Stimulated activated CD8-positive, alpha-beta memory T cell treated with anti-CD3 and anti-CD28 coated beads, Interleukin-12 subunit alpha, Interleukin-12 subunit beta, amount 100 ng/mL, for 4 hours (primary cell): ENCODE measurements around the gene DHX16.
A peak's percentile ranks its signal among the peaks of the same experiment; 100 is the strongest.
"Not testable (repeated sequence)": the region's sequence is repeated elsewhere in the genome, so short reads cannot be mapped to it uniquely, and the experiment has no call there.

ENCODE experiments used
- DNase-seq: peaks from one replicate; pipeline ENCODE4 v3.0.0-alpha.2; 2020; ENCODE audit warnings: low read depth

The DHX16 gene

DNA sequence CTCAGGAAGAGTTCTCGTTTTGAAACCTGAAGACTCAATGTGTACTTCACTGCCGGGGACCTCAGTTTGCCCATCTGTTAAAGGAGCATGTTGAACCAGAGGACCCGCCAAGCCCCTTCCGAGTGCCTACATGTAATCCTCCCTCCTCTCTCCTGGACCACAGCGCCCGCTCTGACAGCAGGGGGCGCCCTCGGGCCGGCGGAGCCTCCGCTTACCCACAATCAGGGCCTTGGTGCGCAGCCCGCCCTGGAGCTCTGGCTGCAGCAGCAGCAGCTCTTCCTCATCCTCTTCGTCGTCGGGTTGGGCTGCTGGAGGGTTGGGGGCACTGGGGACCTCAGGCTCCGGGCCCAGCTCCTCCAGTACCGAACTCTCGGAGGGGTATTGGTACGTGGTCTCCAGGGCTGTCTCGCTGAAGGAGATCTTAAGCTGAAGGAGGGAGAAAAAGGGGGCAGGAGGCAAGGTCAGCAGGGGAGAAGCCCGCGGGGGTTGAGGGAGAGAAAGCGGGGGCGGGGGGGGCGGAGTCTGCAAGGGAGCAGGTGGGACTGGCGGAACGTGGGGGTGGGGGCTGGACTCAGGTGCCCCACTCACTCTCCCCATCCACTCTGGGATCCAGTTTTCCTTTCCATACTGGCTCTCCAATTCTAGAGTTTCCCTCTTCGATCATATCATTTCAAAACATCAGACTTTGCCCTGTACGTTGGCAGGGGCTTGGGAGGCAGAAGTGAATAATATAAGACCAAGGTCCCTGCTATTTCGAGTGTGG lies 6.3 kb upstream of the DHX16 start:
- DNase-seq = peak; percentile 85

DNA sequence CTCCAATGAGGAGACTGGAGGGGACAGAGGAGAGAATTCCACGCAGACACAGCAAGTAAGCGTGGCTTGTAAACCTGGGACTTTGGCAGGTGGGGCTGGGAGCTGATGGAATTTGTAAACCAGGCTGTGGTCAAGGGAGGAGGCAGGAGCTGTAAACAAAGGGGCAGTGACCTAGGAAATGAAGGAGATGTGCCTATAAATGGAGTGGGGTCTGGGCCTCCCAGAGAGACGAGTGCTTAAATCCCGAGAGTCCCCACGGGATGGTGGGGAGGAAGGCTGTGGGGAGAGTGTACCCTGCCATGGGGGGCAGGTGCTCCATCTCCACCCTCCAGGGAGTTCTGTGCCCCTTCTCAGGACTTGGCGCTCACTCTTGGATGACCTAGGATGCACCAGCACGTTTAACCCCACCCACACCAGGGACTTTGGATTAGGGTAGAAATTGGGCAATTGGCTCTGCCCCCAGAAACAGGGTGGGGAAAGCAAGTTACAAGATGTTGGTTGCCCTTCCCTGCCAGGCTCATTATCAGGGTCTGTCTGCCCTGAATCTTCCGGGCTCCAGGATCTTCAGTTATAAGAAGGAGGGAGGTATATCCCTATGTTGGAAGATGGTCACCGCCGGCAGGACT lies 4.0 kb upstream of the DHX16 start:
- no peak for DNase-seq

GRCh38 chr6:30670760-30671527 lies 1.9 kb downstream of the DHX16 start:
- no peak for DNase-seq

GRCh38 chr6:30666300-30666699 lies 6.5 kb downstream of the DHX16 start:
- DNase-seq = peak; percentile 38

DNA sequence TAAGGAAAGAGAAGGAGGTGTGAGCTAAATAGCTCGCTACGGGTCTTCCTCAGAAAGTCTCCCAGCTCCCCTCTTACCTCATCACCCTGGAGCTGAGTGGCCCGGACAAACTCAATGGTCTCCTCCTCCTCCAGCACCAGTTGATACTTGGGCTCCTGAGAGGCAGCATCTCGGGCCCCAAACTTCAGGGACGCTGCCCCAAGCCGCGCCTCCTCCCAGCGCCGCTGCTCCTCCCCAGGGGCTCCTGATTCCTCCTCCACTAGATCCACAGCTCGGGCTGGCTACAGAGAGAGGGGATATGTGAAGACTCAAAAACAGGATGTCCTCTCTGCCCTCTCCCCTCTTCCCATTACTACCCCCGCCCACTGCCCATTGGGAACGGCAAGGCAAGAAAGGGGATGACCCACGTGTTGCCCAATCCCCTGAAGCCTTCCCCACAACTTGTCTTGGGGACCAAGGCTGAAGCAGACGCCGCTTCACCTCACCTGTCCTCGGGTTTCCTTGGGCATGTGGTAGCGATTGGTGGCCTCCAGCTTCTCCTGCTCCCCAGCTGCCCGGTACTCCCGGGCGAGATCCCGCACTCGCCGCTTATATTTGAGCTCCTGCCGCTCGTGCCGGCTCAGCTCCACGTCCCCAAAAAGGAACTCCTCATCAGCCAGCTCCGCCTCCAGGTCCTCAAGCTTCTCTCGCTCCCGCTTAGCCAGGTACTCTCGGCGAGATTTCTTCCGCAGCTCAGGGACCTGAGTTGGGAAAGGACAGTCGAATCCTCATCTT lies 7.6 kb downstream of the DHX16 start:
- DNase-seq = no peak

- not testable (repeated sequence) for DNase-seq
These were observed 14.9 kb downstream of the DHX16 start for GRCh38 chr6:30657922-30658321.

- DNase-seq = no peak
These were observed 15.4 kb downstream of the DHX16 start for GRCh38 chr6:30657454-30657853.

- no peak for DNase-seq
These were observed 16.3 kb downstream of the DHX16 start for GRCh38 chr6:30656513-30656912.

DNA sequence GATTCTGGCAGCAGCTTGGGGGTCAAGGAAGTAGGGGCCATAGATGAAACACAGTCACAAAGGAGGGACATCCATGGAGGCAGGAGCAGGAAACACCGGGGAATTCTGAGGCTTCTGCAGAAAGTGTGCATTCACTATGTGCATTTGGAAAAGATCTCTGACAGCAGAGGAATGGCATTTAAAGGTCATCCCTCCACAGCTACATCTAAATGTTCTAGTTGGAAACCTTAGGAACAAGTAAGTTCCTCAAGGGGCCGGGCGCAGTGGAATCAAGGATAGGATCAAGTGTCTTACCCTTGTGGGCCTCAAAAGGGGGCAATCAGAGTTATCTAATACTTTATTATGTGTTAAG lies 17.1 kb downstream of the DHX16 start:
- DNase-seq = no peak

DNA sequence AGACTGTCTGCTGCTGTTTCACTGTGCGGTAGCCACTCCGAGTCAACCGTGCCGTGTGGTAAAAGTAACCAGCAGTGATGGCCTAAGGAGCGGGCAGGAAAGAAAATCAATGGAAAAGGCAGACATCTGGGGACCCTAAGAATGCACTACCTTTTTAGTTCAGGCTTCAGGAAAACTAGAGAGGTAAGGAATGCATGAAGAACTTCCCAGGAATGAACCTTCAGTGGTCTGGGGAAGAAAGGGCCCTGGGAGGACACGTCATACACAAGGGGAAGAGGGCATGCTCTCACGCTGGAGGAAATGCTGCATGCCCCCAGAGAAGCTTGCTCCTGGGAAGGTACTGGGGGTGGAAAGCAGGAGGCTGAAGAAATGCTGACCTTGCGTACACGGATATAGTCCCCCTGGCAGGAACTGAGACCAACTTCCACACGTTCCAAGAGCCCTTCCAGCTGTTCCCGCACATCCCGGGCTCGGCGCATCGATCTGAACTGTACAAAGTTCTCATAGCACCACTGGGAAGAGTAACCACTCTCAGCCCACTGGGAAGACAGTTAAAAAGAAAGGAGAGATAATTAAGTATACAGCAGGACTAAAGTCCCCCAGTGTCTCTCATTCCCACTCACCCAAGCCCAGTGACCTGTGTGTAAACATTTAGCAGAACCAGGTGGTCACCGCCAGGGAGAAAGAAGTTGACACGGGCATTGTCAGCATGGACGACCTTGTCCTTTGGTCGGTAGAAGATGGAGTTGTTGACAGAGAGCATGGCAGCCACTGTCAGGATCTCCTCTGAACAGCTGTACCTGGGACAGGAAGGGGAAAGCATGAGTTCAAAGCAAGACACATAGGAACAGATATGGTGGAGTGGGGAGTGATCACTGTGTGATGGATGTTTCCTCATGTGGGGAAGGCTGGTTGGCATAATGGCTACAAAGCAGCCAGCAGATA lies 17.7 kb downstream of the DHX16 start:
- no peak for DNase-seq

DNA sequence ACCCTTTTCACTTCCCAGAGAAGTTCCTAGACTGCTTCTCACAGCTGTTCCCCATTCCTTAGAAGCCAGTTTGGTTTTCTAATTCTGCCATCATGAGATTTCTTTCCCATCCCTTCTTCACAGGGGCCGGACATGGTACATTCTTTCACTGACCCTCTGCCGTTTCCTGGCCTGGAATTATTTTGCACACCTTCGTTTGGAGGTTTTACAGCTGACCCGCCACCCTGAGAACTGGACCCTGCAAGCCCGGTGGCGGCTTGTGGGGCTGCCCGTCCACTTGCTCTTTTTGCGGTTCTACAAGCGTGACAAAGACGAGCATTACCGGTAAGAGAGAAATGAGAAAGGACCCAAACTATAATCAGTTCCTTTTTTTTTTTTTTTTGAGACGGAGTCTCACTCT lies 21.7 kb downstream of the DHX16 start:
- DNase-seq = no peak

DNA sequence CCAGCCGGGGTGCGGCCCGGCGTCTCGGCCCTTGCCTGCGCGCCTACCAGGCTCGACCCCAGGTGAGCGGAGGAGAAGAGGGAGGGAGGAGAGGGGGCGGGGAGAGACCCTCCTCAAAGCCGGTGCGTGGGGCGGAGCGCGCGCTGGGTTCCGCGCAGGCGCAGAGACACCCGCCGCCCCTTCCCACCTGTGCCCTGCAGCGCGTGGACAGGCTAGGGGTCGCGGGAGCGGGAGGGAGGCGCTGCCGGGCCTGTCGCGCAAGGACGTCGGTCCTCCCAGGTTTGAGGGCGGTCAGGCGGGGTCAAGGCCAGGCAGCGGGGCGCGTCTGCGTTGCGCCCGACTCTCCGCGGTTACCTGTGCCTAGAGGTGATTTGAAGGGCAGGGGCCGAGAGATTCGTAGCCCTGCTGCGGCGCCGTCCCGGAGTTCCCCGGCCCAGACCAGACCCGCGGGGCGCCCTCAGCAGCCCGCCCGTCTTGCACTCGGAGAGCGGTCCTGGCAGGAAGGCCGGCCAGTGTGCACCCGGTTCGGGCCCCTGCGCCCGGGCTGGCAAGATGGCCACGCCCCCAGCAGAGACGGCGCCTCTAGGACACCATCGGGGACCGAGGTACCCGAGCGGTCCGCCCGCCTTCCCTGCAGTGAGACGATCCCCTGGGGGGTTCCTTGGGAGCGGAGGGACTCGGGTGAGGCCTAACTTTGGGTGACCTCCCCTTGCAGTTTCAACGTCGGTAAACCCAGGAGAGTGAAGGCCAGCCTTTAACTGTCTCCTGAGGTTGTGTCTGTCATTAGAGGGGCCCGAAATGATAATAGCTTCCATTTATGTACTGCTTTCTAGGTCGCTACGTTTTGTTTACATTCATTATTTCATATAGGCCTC lies 25.3 kb downstream of the DHX16 start:
- peak; percentile 59 for DNase-seq

GRCh38 chr6:30646450-30647241 lies 26.2 kb downstream of the DHX16 start, which contains the start of gene C6orf136:
C6orf136 (plus strand) TSS chr6:30647133; CDS start chr6:30647232, 99 bp downstream.
- peak; percentile 86 for DNase-seq

GRCh38 chr6:30645989-30646388 lies 26.8 kb downstream of the DHX16 start:
- DNase-seq = no peak

DNA sequence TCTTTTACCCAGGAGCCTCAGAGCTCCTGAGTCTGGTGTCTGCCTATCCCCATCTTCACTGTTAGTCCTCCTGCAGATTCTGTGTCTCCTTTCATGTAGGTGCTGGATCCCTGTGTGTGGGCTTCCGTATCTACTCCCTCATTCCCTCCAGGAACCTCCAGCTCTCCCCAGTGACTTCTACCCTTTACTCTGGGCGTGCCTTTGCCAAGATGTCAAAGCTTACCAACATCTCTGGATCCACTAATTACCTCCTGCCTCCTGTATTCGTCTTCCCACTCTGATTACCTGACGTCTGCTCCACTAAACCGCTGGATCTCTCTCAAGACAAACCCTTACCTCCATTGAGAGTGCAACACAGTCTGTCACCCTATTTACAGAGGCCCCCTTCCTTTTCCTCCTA lies 28.0 kb downstream of the DHX16 start:
- DNase-seq = no peak

GRCh38 chr6:30643656-30644055 lies 29.1 kb downstream of the DHX16 start:
- DNase-seq = no peak

DNA sequence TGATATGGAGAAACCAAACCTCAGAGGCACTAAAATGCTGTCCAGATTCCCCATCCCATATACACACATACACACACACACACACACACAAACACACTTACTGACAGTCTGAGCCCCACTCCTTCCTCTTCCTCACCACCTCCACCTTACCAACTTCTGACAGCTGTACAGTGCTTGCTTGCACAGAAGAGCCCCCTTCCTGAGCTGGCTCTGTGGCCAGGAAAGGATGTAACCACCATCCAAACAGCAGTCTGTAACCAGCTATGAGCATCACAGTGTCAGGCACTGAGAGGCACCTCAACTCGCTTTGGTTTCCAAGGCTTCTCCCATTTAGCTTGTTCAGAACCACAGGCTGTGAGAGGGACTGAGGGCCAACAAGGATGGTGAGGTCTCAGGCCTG lies 31.8 kb downstream of the DHX16 start:
- no peak for DNase-seq

- DNase-seq = no peak
These were observed 32.3 kb downstream of the DHX16 start for GRCh38 chr6:30640481-30640880.

- no peak for DNase-seq
These were observed 37.0 kb downstream of the DHX16 start for GRCh38 chr6:30635834-30636233.
